Epithelial cell of prostate (primary cell): ENCODE results near the gene TXNRD1.

ENCODE experiments used
- DNase-seq: peaks from one replicate; pipeline ENCODE4 v3.0.0-alpha.2; 2011; ENCODE audit warnings: low read depth, low spot score
- H3K27ac ChIP-seq: fragments of 450-650 bp; 2 replicates; pipeline ENCODE4 v1.5.1; 2017; ENCODE audit warnings: mild to moderate bottlenecking

The TXNRD1 gene

GRCh38 chr12:104342635-104343249, 127.2 kb downstream of the TXNRD1 start:
- no peak overlapping the region for H3K27ac ChIP-seq
- DNase-seq, result no peak

DNA sequence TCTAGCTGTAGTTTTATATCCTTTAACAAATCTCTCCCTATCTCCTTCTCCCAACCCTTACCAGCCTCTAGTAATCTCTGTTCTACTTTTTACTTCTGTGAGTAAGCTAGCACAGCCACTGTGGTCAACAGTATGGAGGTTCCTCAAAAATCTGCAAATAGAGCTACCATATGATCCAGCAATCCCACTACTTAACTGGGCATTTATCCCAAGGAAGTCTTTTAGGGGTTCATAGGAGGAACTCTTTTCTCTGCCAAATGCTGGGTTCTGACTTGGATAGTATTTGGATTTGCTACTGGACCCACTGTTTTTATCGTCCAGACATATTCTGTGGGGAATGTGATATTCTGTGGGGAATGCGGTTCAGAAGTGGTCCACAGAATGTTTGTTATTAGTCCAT, 129.1 kb downstream of the TXNRD1 start:
- DNase-seq, result no peak
- H3K27ac ChIP-seq, result no peak overlapping the region

- no peak overlapping the region for H3K27ac ChIP-seq
Measured at GRCh38 chr12:104345234-104346066, 129.9 kb downstream of the TXNRD1 start.

GRCh38 chr12:104347374-104348075, 131.9 kb downstream of the TXNRD1 start:
- peak; percentile 26 for DNase-seq
- H3K27ac ChIP-seq, result no peak overlapping the region

More at GRCh38 chr12:104345234-104346066, 129.9 kb downstream of the TXNRD1 start:
- DNase-seq, result no peak

GRCh38 chr12:104348283-104348993, 132.9 kb downstream of the TXNRD1 start:
- no peak overlapping the region for H3K27ac ChIP-seq
- DNase-seq, result no peak

DNA sequence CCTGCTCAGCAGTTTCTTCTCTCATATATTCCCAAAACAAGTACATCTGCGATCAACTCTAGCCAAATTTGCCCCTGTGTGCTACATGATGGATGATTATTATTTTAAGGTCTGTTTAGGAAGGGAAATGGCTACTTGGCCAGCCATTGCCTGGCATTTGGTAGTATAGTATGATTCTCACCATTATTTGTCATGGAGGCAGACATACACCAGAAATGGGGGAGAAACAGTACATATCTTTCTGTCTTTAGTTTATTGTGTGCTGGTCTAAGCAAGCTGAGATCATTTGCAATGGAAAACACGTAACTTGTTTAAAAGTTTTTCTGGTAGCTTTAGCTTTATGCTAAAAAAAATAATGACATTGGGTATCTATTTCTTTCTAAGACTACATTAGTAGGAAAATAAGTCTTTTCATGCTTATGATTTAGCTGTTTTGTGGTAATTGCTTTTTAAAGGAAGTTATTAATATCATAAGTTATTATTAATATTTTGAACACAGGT, 133.5 kb downstream of the TXNRD1 start:
- H3K27ac ChIP-seq, result no peak overlapping the region
- no peak for DNase-seq

GRCh38 chr12:104350211-104351056, 134.9 kb downstream of the TXNRD1 start:
- DNase-seq, result no peak
- no peak overlapping the region for H3K27ac ChIP-seq

DNA sequence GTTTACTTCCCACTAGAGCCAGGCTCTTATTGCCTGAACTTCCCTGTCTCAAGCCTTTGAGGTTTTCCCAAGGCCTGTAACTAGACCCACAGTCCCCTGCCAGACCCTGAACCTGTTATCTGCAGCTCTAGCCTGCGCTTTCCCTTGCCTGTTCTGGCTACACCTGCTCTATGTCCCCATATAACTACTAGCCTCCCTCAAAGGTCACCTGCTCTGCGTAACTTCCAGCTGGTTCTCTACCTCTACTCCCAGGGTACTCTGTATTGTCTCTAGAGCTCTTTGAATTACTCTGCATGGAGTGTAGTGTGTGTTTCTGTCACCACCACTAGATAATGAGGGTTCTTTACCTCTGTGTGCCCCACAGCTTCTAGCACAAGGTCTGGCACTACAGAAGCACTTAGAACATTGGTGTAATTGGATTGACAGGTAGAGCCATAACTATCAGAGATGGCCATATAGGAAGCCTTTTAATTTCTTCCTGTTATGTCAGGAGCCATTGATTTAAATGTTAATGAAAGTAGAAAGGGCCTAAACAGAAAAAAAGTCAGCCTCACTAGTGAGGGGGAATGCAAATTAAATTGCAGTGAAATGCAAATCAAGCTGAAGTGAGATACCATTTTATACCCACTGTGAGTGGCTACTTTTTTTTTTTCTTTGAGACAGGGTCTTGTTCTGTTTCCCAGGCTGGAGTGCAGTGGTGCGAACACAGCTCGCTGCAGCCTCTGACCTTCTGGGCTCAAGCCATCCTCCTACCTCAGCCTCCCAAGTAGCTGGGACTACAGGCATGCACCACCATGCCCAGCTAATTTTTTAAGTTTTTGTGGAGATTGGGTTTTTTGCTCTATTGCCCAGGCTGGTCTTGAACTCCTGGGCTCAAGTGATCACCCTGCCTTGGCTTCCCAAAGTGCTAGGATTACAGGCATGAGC, 135.7 kb downstream of the TXNRD1 start:
- no peak overlapping the region for H3K27ac ChIP-seq
- no peak for DNase-seq

- DNase-seq, result no peak
- H3K27ac ChIP-seq, result no peak overlapping the region
Measured at GRCh38 chr12:104352106-104352713, 136.6 kb downstream of the TXNRD1 start.

- no peak overlapping the region for H3K27ac ChIP-seq
- no peak for DNase-seq
Measured at GRCh38 chr12:104353012-104353981, 137.7 kb downstream of the TXNRD1 start.

DNA sequence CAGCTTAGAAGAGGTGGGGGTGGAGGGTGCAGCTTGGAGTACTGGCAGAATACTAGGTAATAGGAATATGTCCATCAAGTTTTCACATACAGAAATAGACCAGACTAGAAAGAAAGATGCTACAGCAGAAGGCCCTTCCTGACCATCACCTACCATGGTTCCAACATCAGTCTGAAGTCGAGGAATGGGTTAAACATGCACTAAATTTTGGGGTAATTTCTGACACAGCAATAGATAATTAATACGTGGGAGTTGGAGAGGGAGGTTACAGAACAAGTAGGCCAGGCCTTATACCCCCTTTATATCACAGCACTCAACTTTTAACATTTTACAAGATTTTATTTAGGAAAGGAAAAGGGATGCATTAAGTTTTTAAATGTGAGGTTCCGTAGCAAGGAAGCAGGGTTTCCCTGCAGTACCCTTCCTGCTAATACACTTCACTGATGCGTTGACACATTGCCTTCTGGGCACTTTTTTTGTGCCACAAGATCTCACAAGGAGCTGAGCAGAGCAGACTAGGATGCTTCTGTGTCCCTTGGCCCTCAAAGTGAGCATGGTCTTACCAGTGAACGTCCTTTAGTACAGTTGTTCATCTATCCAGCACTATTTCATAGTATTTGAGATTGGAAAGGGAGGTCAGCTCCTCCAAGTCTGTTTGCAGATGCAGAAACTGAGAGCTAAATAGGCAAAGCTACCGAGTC, 138.7 kb downstream of the TXNRD1 start:
- no peak for DNase-seq
- no peak overlapping the region for H3K27ac ChIP-seq

DNA sequence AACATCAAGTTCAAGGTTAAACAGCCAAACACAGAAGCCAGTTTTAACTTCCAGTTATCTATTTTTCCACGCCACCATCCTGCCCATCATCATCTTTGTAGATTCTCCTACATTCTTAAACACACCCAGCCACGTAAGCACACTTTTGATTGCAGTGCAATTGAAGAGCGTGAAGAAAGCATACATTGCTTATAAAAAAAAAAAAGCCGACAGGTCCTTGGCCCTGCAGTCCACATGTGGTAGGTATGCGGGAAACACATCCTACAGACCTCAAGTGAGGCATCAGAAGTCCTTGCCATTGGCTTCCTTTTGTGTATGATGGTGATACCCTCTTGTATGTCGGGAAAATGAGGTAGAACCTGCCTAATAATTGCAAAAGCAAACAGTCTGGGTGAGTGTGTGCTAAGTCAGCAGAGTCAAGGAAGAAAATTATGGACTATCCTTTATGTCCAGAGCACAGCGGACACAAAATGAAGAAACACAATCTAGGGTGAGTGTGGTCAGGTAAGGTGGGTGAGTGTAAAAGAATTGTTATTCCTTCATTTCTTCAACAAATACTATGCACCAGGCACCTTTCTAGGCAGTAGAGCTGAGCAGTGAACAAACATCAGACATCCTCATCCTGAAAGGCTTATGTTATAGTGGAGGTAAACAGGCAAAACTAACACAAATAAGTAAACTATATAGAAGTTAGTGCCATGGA, 139.4 kb downstream of the TXNRD1 start:
- H3K27ac ChIP-seq, result no peak overlapping the region
- no peak for DNase-seq

DNA sequence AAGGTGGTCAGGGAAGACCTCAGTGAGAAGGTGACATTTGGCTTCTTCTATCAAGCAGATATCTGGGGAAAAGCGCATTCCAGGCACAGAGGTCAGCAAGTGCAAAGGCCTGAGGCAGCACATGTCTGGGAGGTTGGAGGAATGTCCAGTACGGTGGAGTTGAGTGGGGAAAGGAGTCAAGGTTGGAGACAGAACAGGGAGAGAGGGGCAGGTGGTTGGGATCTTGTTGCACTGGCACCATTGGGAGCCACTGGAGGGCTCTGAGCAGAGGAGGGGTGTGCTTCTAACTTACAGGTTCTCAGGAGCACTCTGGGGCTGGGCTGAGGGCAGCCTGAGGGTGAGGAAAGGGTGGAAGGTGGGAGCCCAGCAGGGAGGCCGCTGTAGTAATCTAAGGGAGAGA, 140.1 kb downstream of the TXNRD1 start:
- no peak overlapping the region for H3K27ac ChIP-seq
- DNase-seq, result no peak

DNA sequence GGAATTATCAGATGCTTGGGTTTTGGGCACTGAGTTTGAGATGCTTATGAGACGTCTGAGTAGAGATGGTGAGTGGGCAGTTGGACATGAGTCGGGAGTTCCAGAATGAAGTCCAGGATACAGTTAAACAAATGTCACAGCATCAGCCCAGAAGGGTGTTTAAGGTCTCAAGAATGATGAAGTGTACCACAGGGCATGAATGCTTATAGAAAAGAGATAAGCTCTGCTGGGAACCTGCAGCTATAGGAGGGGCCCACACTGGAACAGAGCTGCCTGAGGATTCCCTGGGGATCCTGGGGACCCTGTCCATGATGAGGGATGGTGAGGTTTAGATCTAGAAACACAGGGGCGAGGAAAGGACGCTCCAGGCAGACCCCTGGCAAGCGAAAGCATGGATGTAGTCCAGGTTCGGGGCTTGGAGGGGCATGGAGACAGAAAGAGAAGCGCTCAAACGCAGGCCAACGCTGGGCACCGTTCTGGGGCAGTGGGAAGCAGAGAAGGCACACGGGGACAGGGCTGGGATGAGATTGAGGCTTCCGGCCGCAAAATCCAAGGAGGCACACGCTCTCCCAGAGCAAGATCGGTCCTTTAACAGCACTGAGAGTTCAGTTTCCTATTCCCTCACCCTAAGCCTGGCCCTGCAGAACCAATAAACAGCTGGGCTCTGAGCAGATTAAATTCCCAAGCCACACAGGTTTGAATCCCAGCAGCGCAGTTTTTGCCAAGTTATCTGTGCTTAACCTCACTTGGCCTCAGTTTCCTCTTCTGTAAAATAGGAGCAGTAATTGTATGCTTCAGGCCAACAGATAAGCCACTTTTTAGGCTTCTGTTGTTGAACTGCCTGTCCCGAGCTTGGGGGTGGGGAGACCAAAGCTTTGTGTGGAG, 140.9 kb downstream of the TXNRD1 start:
- no peak overlapping the region for H3K27ac ChIP-seq
- DNase-seq, result no peak
